ENCODE measurements around the gene CRCP. TPM values are rescaled to one million over a fixed set of nuclear protein-coding genes. Genes with fewer than 3 reads are reported as not detected.
"Not testable (repeated sequence)": the region's sequence is repeated elsewhere in the genome, so short reads cannot be mapped to it uniquely, and the experiment has no call there.

Gene CRCP
- total and polyA plus RNA-seq, 4 donors, result 18.9 to 43.0 (median 32.4) TPM

- Histone ChIP-seq H3K4me3 (no peak overlapping the region), H3K4me1 (ENCODE audit: control insufficient read depth in 5 of 5, insufficient read depth in 5 of 5, low read length in 5 of 5) (no peaks in the 10 kb centered on the region), H3K36me3 (ENCODE audit: control insufficient read depth in 4 of 4, insufficient read depth in 4 of 4, low read length in 4 of 4) (no peaks in the 10 kb centered on the region), H3K9me3 (ENCODE audit: control insufficient read depth in 4 of 4, insufficient read depth in 3 of 4, low read length in 3 of 4) (no peaks in the 10 kb centered on the region), H3K27ac (ENCODE audit: low read depth in 1 of 2, low read length in 1 of 2) (no peak overlapping the region), H3K9ac (ENCODE audit: insufficient read depth in 1 of 2, low read length in 2 of 2) (no peak overlapping the region), H3K27me3 (ENCODE audit: control insufficient read depth in 3 of 3, insufficient read depth in 3 of 3, low read length in 2 of 3) (no peaks in the 10 kb centered on the region)
- DNase-seq, result no peak
- no peak for ATAC-seq (ENCODE audit: insufficient read depth, low FRiP score)
- WGBS, 2 donors, result 88 to 92% methylated on average over 5 of the region's 5 CpGs
- no peak for TF ChIP-seq CTCF (IDR thresholded peaks at IDR 0.05; ENCODE audit: control extremely low read depth, extremely low read depth)
Measured at GRCh38 chr7:66105263-66105748, 9.3 kb upstream of the CRCP start.

- ATAC-seq (ENCODE audit: insufficient read depth, low FRiP score); H3K36me3 ChIP-seq (ENCODE audit: control insufficient read depth in 4 of 4, insufficient read depth in 4 of 4, low read length in 4 of 4); DNase-seq; H3K4me1 ChIP-seq (ENCODE audit: control insufficient read depth in 5 of 5, insufficient read depth in 5 of 5, low read length in 5 of 5); H3K27me3 ChIP-seq (ENCODE audit: control insufficient read depth in 3 of 3, insufficient read depth in 3 of 3, low read length in 2 of 3); H3K4me3 ChIP-seq; H3K9me3 ChIP-seq (ENCODE audit: control insufficient read depth in 4 of 4, insufficient read depth in 3 of 4, low read length in 3 of 4); H3K27ac ChIP-seq (ENCODE audit: low read depth in 1 of 2, low read length in 1 of 2); H3K9ac ChIP-seq (ENCODE audit: insufficient read depth in 1 of 2, low read length in 2 of 2): not testable (repeated sequence)
- WGBS, 2 donors, result 74 to 90% methylated on average over 5 of the region's 5 CpGs
Measured at GRCh38 chr7:66108410-66108809, 6.2 kb upstream of the CRCP start.

- Histone ChIP-seq H3K36me3 (ENCODE audit: control insufficient read depth in 4 of 4, insufficient read depth in 4 of 4, low read length in 4 of 4) (no peaks in the 10 kb centered on the region), H3K4me1 (ENCODE audit: control insufficient read depth in 5 of 5, insufficient read depth in 5 of 5, low read length in 5 of 5) (peaks cover 0 to 6% (median 2%) of the 10 kb centered on the region in 5 donors), H3K9me3 (ENCODE audit: control insufficient read depth in 4 of 4, insufficient read depth in 3 of 4, low read length in 3 of 4) (no peaks in the 10 kb centered on the region), H3K4me3 (no peak overlapping the region), H3K27me3 (ENCODE audit: control insufficient read depth in 3 of 3, insufficient read depth in 3 of 3, low read length in 2 of 3) (no peaks in the 10 kb centered on the region), H3K27ac (ENCODE audit: low read depth in 1 of 2, low read length in 1 of 2) (no peak overlapping the region), H3K9ac (ENCODE audit: insufficient read depth in 1 of 2, low read length in 2 of 2) (no peak overlapping the region)
- 71 to 79% methylated on average over 9 of the region's 9 CpGs for WGBS, 2 donors
- ATAC-seq (ENCODE audit: insufficient read depth, low FRiP score), result no peak
- DNase-seq, result no peak
- no peak for TF ChIP-seq CTCF (IDR thresholded peaks at IDR 0.05; ENCODE audit: control extremely low read depth, extremely low read depth)
Measured at GRCh38 chr7:66110856-66111255, 3.8 kb upstream of the CRCP start.

GRCh38 chr7:66116680-66117420 is 2.2 kb downstream of the CRCP start:
- H3K27ac ChIP-seq (ENCODE audit: low read depth in 1 of 2, low read length in 1 of 2); H3K9ac ChIP-seq (ENCODE audit: insufficient read depth in 1 of 2, low read length in 2 of 2); H3K9me3 ChIP-seq (ENCODE audit: control insufficient read depth in 4 of 4, insufficient read depth in 3 of 4, low read length in 3 of 4); H3K4me3 ChIP-seq; DNase-seq; H3K27me3 ChIP-seq (ENCODE audit: control insufficient read depth in 3 of 3, insufficient read depth in 3 of 3, low read length in 2 of 3); ATAC-seq (ENCODE audit: insufficient read depth, low FRiP score); H3K36me3 ChIP-seq (ENCODE audit: control insufficient read depth in 4 of 4, insufficient read depth in 4 of 4, low read length in 4 of 4): not testable (repeated sequence)
- H3K4me1 ChIP-seq (ENCODE audit: control insufficient read depth in 5 of 5, insufficient read depth in 5 of 5, low read length in 5 of 5), result peaks cover 10 to 22% (median 15%) of the 10 kb centered on the region in 5 donors
- WGBS, 2 donors, result 90 to 95% methylated on average over 12 of the region's 12 CpGs
